GM12878 (cell line): Measurements from ENCODE around the gene MAGI1. TPM values are rescaled to one million over a fixed set of nuclear protein-coding genes. Genes with fewer than 3 reads are reported as not detected.

Experiments used
- ATAC-seq: fragments of 200-7000 bp; cut with Tn5 transposase; 3 replicates; pipeline ENCODE4 v1.9.1; 2020; ENCODE audit warnings: mild to moderate bottlenecking, moderate library complexity
- BruUV-seq: library from RNA; stranded (reverse); fragments of 400-500 nt; replicated peaks from 2 replicates; lab custom pipeline; 2021; lab: Mats Ljungman, UMichigan
- CTCF ChIA-PET: fragments of 300-600 bp; sonication (Branson Sonifier 250); formaldehyde crosslinking; extraction: SDS; loops from one replicate; lab custom pipeline; 2021; ENCODE audit warnings: inconsistent platforms; lab: Yijun Ruan, JAX
- POLR2A ChIA-PET: fragments of 350-600 bp; formaldehyde crosslinking; extraction: SDS; loops from one replicate; lab custom pipeline; 2021; ENCODE audit warnings: inconsistent platforms; lab: Charles Lee
- RAD21 ChIA-PET: fragments of 300-600 bp; sonication (Branson Sonifier 250); formaldehyde crosslinking; loops from one replicate; lab custom pipeline; 2023; ENCODE audit warnings: antibody characterized with exemption; ENCODE audit not compliant: unreplicated experiment; lab: Charles Lee
- SMC1A ChIA-PET: fragments of 300-600 bp; sonication (Branson Sonifier 250); formaldehyde crosslinking; loops from one replicate; lab custom pipeline; 2023; ENCODE audit not compliant: unreplicated experiment, uncharacterized antibody; lab: Charles Lee
- DNase-seq: peaks from one replicate; pipeline ENCODE4 v3.0.0-alpha.2; 2011; ENCODE audit warnings: low read depth, low spot score
- FAIRE-seq: peaks from 3 replicates; lab custom pipeline; 2011; peaks lifted over from hg19 to GRCh38; lab: Jason Lieb, UNC
- H2AFZ ChIP-seq: 2 replicates; pipeline ENCODE4 v1.6.0; 2011; ENCODE audit warnings: low read depth, low read length, control low read depth; ENCODE audit not compliant: control insufficient read depth
- H3K27ac ChIP-seq: 2 replicates; pipeline ENCODE4 v1.5.1; 2011; ENCODE audit warnings: control low read depth; ENCODE audit not compliant: control insufficient read depth, insufficient read depth
- H3K27me3 ChIP-seq, 2 experiments: replicated peaks in 1 of 2; 2 replicates each; pipeline versions ENCODE4 v1.6.0 to v1.6.1; 2011; ENCODE audit warnings: low read length in 1 of 2; ENCODE audit not compliant: control insufficient read depth in 2 of 2, insufficient read depth in 2 of 2
- H3K36me3 ChIP-seq, 2 experiments: 2 replicates each; pipeline ENCODE4 v1.5.1; 2011; ENCODE audit warnings: low read length in 1 of 2; ENCODE audit not compliant: control insufficient read depth in 2 of 2, insufficient read depth in 2 of 2
- H3K4me1 ChIP-seq: 2 replicates; pipeline ENCODE4 v1.6.1; 2011; ENCODE audit warnings: mild to moderate bottlenecking, low read length, moderate library complexity, mixed read lengths; ENCODE audit not compliant: control insufficient read depth, insufficient read depth
- H3K4me2 ChIP-seq: 2 replicates; pipeline ENCODE4 v1.6.0; 2011; ENCODE audit warnings: control low read depth; ENCODE audit not compliant: control insufficient read depth, insufficient read depth
- H3K4me3 ChIP-seq: fragments of 200-600 bp; sonication (generic); 2 replicates; pipeline ENCODE4 v1.5.1; 2016
- H3K79me2 ChIP-seq: 2 replicates; pipeline ENCODE4 v1.6.0; 2011; ENCODE audit warnings: low read length; ENCODE audit not compliant: control insufficient read depth, insufficient read depth
- H3K9ac ChIP-seq: 2 replicates; pipeline ENCODE4 v1.8.0; 2011; ENCODE audit warnings: low read length, control low read depth, mixed read lengths; ENCODE audit not compliant: control insufficient read depth, insufficient read depth
- H3K9me3 ChIP-seq: replicated peaks from 3 replicates; pipeline ENCODE4 v1.5.1; 2011; ENCODE audit warnings: mild to moderate bottlenecking, low read length; ENCODE audit not compliant: control insufficient read depth, insufficient read depth
- H4K20me1 ChIP-seq: 2 replicates; pipeline ENCODE4 v1.6.0; 2011; ENCODE audit not compliant: control insufficient read depth, insufficient read depth
- ASH2L ChIP-seq: fragments of 300-600, 200-600 bp; sonication (generic); IDR thresholded peaks from 2 replicates; pipeline ENCODE4 v1.6.1; 2017; ENCODE audit warnings: low read depth, mild to moderate bottlenecking, borderline replicate concordance
- BCL11A ChIP-seq: IDR thresholded peaks from 2 replicates; pipeline ENCODE4 v1.6.1; 2011; ENCODE audit warnings: low read depth, low read length
- CBX3 ChIP-seq: fragments of 200-600 bp; sonication (generic); IDR thresholded peaks from 2 replicates; pipeline ENCODE4 v1.6.1; 2016; ENCODE audit warnings: low read depth, borderline replicate concordance
- FOS ChIP-seq: IDR thresholded peaks from 3 replicates; pipeline ENCODE4 v1.6.1; 2011; ENCODE audit warnings: borderline replicate concordance; ENCODE audit not compliant: insufficient read length; ENCODE audit errors: extremely low read depth
- MLLT1 ChIP-seq: fragments of 450-650 bp; IDR thresholded peaks from 2 replicates; pipeline ENCODE4 v1.6.1; 2016; ENCODE audit warnings: mild to moderate bottlenecking
- SMC3 ChIP-seq: IDR thresholded peaks from 2 replicates; pipeline ENCODE4 v1.6.1; 2011; ENCODE audit warnings: low read length, improper control_type of control experiment, borderline replicate concordance
- SUPT20H ChIP-seq: IDR thresholded peaks from 2 replicates; pipeline ENCODE4 v1.6.1; 2011; ENCODE audit warnings: low read depth, mild to moderate bottlenecking, low read length, moderate library complexity, borderline replicate concordance; ENCODE audit not compliant: control insufficient read depth
- TCF12 ChIP-seq: IDR thresholded peaks from 2 replicates; pipeline ENCODE4 v1.6.1; 2011; ENCODE audit warnings: low read depth, mild to moderate bottlenecking, low read length
- ZBTB40 ChIP-seq: fragments of 450-650 bp; IDR thresholded peaks from 2 replicates; pipeline ENCODE4 v1.6.1; 2016; ENCODE audit warnings: mild to moderate bottlenecking, moderate library complexity, borderline replicate concordance
- WGBS: methylation state at CpG from one replicate; pipeline ENCODE4 v1.1.6; 2016; ENCODE audit warnings: low lambda C conversion rate; ENCODE audit not compliant: insufficient replicate concordance, insufficient coverage; ENCODE audit errors: missing lambda C conversion rate; 5-methylcytosine and 5-hydroxymethylcytosine counted together
- in situ Hi-C: fragments of 300-500 bp; cut with MboI; formaldehyde crosslinking; loops from 9 replicates; pipeline ENCODE4 v1.14.3; 2018; ENCODE audit warnings: mixed read lengths
- intact Hi-C: fragments of 100-400 bp; cut with micrococcal nuclease; formaldehyde crosslinking; loops from one replicate; pipeline ENCODE4 v1.14.2; 2022; ENCODE audit not compliant: unreplicated experiment
- polyA plus RNA-seq, 11 experiments: library from polyadenylated mRNA; depleted of rRNA in 4 of 11; unstranded in 6 of 11; stranded (reverse) in 5 of 11; fragments of >200 nt; fragmentation: Nextera tagmentation in 4 of 11; fragmentation: Illumina TruSeq in 1 of 11; extraction: Ambion mirVana in 4 of 11; extraction: Trizol in 1 of 11; gene quantifications; 1 replicate in 1 of 11; 2 replicates in 10 of 11; pipeline versions ENCODE4 v1.2.1 to v1.2.3, GENCODE V29; 2011 to 2016; ENCODE audit warnings: inconsistent platforms in 2 of 11, missing spikeins in 2 of 11, low read depth in 1 of 11
- total RNA-seq, 4 experiments: library from RNA; depleted of rRNA in 3 of 4; stranded (reverse); fragments of >200 nt in 3 of 4; fragmentation: Illumina TruSeq in 1 of 4; extraction: Trizol in 1 of 4; gene quantifications; 2 replicates each; pipeline versions ENCODE4 v1.2.1 to v1.2.3, GENCODE V29; 2013 to 2021

The MAGI1 gene
- total and polyA plus RNA-seq, 10 of the 15 experiments (the other 5 are each of a cell fraction or from before 2014, with no cell fraction given), result 0.02 to 3.3 (median 0.29) TPM; not detected in 1

DNA sequence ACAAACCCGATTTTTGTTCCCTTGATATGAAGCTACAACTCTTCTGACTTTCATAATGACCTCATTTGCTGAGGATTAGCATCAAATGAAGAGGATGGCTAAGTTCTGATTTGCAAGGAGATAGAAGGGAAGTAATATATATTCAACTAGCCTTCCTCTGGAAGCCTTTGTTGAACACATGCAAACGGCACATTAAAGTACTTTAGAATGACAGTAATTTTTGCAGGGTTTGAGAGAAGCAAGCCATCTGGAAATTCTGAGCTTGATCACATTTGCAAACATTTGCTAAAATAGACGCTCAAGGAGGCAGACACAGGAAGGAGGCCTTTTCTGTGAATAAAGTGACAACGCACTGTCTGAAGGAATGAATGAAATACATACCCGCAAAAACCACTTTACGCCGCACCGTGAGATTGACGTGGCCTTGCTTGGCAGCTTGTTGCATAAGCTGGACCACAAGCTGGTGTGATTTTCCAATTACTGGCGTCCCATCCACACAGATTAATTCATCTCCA, 657.2 kb downstream of the MAGI1 start (continued):
- TF ChIP-seq FOS, result no peak
- no peak for TF ChIP-seq ZBTB40
- no peak for TF ChIP-seq SMC3
- no peak for TF ChIP-seq ASH2L
- no peak for TF ChIP-seq TCF12

DNA sequence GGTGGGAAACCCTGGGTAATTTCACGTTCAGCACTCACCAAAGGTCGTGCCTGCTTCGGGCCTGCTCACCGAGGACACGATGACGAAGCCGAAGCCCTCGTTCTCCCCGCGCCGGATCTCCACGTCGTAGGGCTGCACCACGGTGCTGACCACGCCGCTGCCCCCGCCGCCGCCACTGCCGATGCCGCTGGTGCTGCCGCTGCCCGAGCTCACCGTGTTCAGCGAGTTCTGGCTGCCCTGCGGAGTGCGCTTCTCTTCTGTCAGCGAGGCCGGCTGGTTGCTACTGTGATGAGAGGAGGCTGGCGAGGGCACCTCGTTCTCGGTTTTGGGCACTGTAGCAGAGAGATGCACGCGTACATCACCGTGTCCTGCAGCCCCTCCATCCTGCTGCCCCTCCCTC, 659.5 kb downstream of the MAGI1 start:
- in situ Hi-C loops, result no loop called here
- intact Hi-C loops, result no loop called here
- Histone ChIP-seq H3K27ac (no peak overlapping the region), H3K9ac (no peak overlapping the region), H3K4me3 (no peak overlapping the region), H3K9me3 (no peaks in the 10 kb centered on the region), H2AFZ (no peak overlapping the region)
- ATAC-seq, result no peak
- TF ChIP-seq SUPT20H (no peak), CBX3 (no peak), BCL11A (no peak), MLLT1 (no peak)
- TF ChIP-seq, all 136 proteins: peak for 0
- no peaks in the 10 kb centered on the region for H3K4me1 ChIP-seq
- no peak overlapping the region for H3K4me2 ChIP-seq
- DNase-seq (no peak), FAIRE-seq (no peak)
- ChIA-PET SMC1A (no interaction called here), CTCF (no interaction called here), RAD21 (no interaction called here), POLR2A (no interaction called here)
- no peaks in the 10 kb centered on the region; a peak in 1 of 4 replicates for H3K27me3 ChIP-seq
- no peaks in the 10 kb centered on the region for H3K79me2 ChIP-seq
- H3K36me3 ChIP-seq, result no peaks in the 10 kb centered on the region
- 72% methylated on average over 28 of the region's 35 CpGs for WGBS
- no peaks in the 10 kb centered on the region for H4K20me1 ChIP-seq
- BruUV-seq, result no TSS peak
